CD4-positive, alpha-beta T cell treated with Interleukin-4 for 1 hour (primary cell): ENCODE results near the gene PARL.
A peak's percentile ranks its signal among the peaks of the same experiment; 100 is the strongest.

Source experiments
- DNase-seq, 2 donors: peaks; one replicate each; pipeline ENCODE4 v3.0.0-alpha.2; 2020 to 2022

Gene PARL

GRCh38 chr3:183884427-183885296, at the start of gene PARL:
Gene PARL, minus strand, starts transcription at chr3:183884880. Its CDS starts 34 bp downstream, at chr3:183884846.
- DNase-seq: peak; percentile 95

- DNase-seq: no peak
Measured at GRCh38 chr3:183933160-183933559, 48.5 kb upstream of the PARL start.

- no peak for DNase-seq
Measured at GRCh38 chr3:183931881-183932280, 47.2 kb upstream of the PARL start.

- DNase-seq: no peak
Measured at GRCh38 chr3:183930086-183930485, 45.4 kb upstream of the PARL start.

GRCh38 chr3:183927059-183927458, 42.4 kb upstream of the PARL start:
- no peak for DNase-seq

GRCh38 chr3:183924956-183925355, 40.3 kb upstream of the PARL start:
- DNase-seq: no peak

- no peak for DNase-seq
Measured at GRCh38 chr3:183924543-183924942, 39.9 kb upstream of the PARL start.

GRCh38 chr3:183922421-183922820, 37.7 kb upstream of the PARL start:
- DNase-seq: no peak

GRCh38 chr3:183921096-183921495, 36.4 kb upstream of the PARL start:
- DNase-seq: no peak

- no peak for DNase-seq
Measured at GRCh38 chr3:183920416-183920815, 35.7 kb upstream of the PARL start.

- no peak for DNase-seq
Measured at GRCh38 chr3:183918178-183918577, 33.5 kb upstream of the PARL start.

- no peak for DNase-seq
Measured at GRCh38 chr3:183917776-183918175, 33.1 kb upstream of the PARL start.

GRCh38 chr3:183914856-183915255, 30.2 kb upstream of the PARL start:
- DNase-seq: no peak

GRCh38 chr3:183913580-183913920, 28.9 kb upstream of the PARL start:
- no peak for DNase-seq

GRCh38 chr3:183912895-183913579, 28.4 kb upstream of the PARL start:
- DNase-seq: no peak

- DNase-seq: no peak
Measured at GRCh38 chr3:183911763-183912506, 27.3 kb upstream of the PARL start.

GRCh38 chr3:183911087-183911486, 26.4 kb upstream of the PARL start:
- no peak for DNase-seq

- no peak for DNase-seq
Measured at GRCh38 chr3:183909030-183909600, 24.4 kb upstream of the PARL start.

- no peak for DNase-seq
Measured at GRCh38 chr3:183907911-183908331, 23.2 kb upstream of the PARL start.

- DNase-seq: no peak
Measured at GRCh38 chr3:183907176-183907575, 22.5 kb upstream of the PARL start.

- DNase-seq: no peak
Measured at GRCh38 chr3:183906234-183906921, 21.7 kb upstream of the PARL start.
